Neural progenitor cell (in vitro differentiated cells): ENCODE measurements around the gene ATP11C. TPM values are rescaled to one million over a fixed set of nuclear protein-coding genes. Genes with fewer than 3 reads are reported as not detected.

Experiments
- DNase-seq: peaks from one replicate; pipeline ENCODE4 v3.0.0-alpha.2; 2016; ENCODE audit warnings: low spot score
- H2AFZ ChIP-seq: fragments of 200-600 bp; sonication (generic); replicated peaks from 2 replicates; pipeline ENCODE4 v1.6.1; 2016; ENCODE audit warnings: antibody characterized with exemption
- H3F3A ChIP-seq: fragments of 200-600 bp; sonication (generic); 2 replicates; pipeline ENCODE4 v1.6.1; 2016; ENCODE audit warnings: antibody characterized with exemption, low read depth
- H3K27ac ChIP-seq: fragments of 200-600 bp; sonication (generic); 2 replicates; pipeline ENCODE4 v1.5.1; 2016; ENCODE audit warnings: mild to moderate bottlenecking
- H3K27me3 ChIP-seq: fragments of 200-600 bp; sonication (generic); 2 replicates; pipeline ENCODE4 v1.6.1; 2016; ENCODE audit warnings: mild to moderate bottlenecking, moderate library complexity
- H3K36me3 ChIP-seq: fragments of 200-600 bp; sonication (generic); 2 replicates; pipeline ENCODE4 v1.5.1; 2016
- H3K4me1 ChIP-seq: fragments of 200-600 bp; sonication (generic); 2 replicates; pipeline ENCODE4 v1.6.1; 2016; ENCODE audit warnings: mixed run types
- H3K4me2 ChIP-seq: fragments of 200-600 bp; sonication (generic); 2 replicates; pipeline ENCODE4 v1.6.1; 2016
- H3K4me3 ChIP-seq: fragments of 200-600 bp; sonication (generic); 2 replicates; pipeline ENCODE4 v1.5.1; 2016
- H3K79me2 ChIP-seq: fragments of 200-600 bp; sonication (generic); 2 replicates; pipeline ENCODE4 v1.6.1; 2016; ENCODE audit warnings: low read depth
- H3K9ac ChIP-seq: fragments of 200-600 bp; sonication (generic); 2 replicates; pipeline ENCODE4 v1.6.1; 2016
- H3K9me3 ChIP-seq: fragments of 200-600 bp; sonication (generic); 2 replicates; pipeline ENCODE4 v1.5.1; 2016; ENCODE audit warnings: low read depth
- H4K20me1 ChIP-seq: fragments of 200-600 bp; sonication (generic); 2 replicates; pipeline ENCODE4 v1.6.1; 2016; ENCODE audit warnings: low read depth
- H3K27ac Mint-ChIP-seq: 3 replicates; pipeline ENCODE4 v1.8.0; 2021; ENCODE audit warnings: mixed read lengths
- H3K27me3 Mint-ChIP-seq: 2 replicates; pipeline ENCODE4 v1.8.0; 2022; ENCODE audit warnings: low read depth, mild to moderate bottlenecking, inconsistent platforms, moderate library complexity, mixed read lengths; ENCODE audit not compliant: insufficient read depth
- H3K36me3 Mint-ChIP-seq: 3 replicates; pipeline ENCODE4 v1.8.0; 2021; ENCODE audit warnings: mixed read lengths
- H3K4me1 Mint-ChIP-seq: 3 replicates; pipeline ENCODE4 v1.8.0; 2021; ENCODE audit warnings: mixed read lengths
- H3K4me3 Mint-ChIP-seq: 3 replicates; pipeline ENCODE4 v1.8.0; 2021; ENCODE audit warnings: mild to moderate bottlenecking, moderate library complexity, mixed read lengths
- H3K9me3 Mint-ChIP-seq: 3 replicates; pipeline ENCODE4 v1.8.0; 2020; ENCODE audit warnings: mixed read lengths
- CTCF ChIP-seq: fragments of 200-600 bp; sonication (generic); IDR thresholded peaks from 2 replicates; pipeline ENCODE4 v1.5.1; 2017; ENCODE audit warnings: antibody characterized with exemption, mild to moderate bottlenecking
- EZH2 ChIP-seq: fragments of 200-600 bp; sonication (generic); IDR thresholded peaks from 2 replicates; pipeline ENCODE4 v1.6.1; 2017; ENCODE audit warnings: antibody characterized with exemption, mild to moderate bottlenecking, moderate library complexity
- EZH2phosphoT487 ChIP-seq: fragments of 200-600 bp; sonication (generic); IDR thresholded peaks from 2 replicates; pipeline ENCODE4 v1.6.1; 2017; ENCODE audit warnings: antibody characterized with exemption
- total RNA-seq: library from RNA; depleted of rRNA; stranded (reverse); fragments of >200 nt; gene quantifications from 2 replicates; pipeline ENCODE4 v1.2.3, GENCODE V29; 2015; ENCODE audit warnings: low replicate concordance

The ATP11C gene
- total RNA-seq, 1 donor from 2014 or later = 68.0 TPM

- H2AFZ ChIP-seq = no peak overlapping the region
- Mint-ChIP-seq H3K27ac (peak overlapping the region; percentile 93), H3K4me3 (peak overlapping the region; percentile 91), H3K27me3 (peaks cover 7% of the 10 kb centered on the region), H3K4me1 (peaks cover 36% of the 10 kb centered on the region), H3K9me3 (no peaks in the 10 kb centered on the region), H3K36me3 (no peaks in the 10 kb centered on the region)
- H3K27me3 ChIP-seq = no peaks in the 10 kb centered on the region
- H3K4me2 ChIP-seq = peak overlapping the region; percentile 83
- peaks cover 46% of the 10 kb centered on the region for H3K79me2 ChIP-seq
- H3K9me3 ChIP-seq = no peaks in the 10 kb centered on the region
- peak overlapping the region; percentile 79 for H3K4me3 ChIP-seq
- H3K9ac ChIP-seq = no peak overlapping the region
- H3K36me3 ChIP-seq = no peaks in the 10 kb centered on the region
- peaks cover 8% of the 10 kb centered on the region for H3F3A ChIP-seq
- H4K20me1 ChIP-seq = peaks cover 27% of the 10 kb centered on the region
- DNase-seq = peak; percentile 77
- TF ChIP-seq CTCF (no peak), EZH2 (no peak), EZH2phosphoT487 (no peak)
- peak overlapping the region; percentile 53 for H3K27ac ChIP-seq
- peaks cover 5% of the 10 kb centered on the region for H3K4me1 ChIP-seq
Observed at GRCh38 chrX:139932073-139932900, 566 bp downstream of the ATP11C start.

GRCh38 chrX:139931646-139932072, 1.2 kb downstream of the ATP11C start:
- DNase-seq = no peak
- H3K9me3 Mint-ChIP-seq = no peaks in the 10 kb centered on the region
- no peak overlapping the region for H2AFZ ChIP-seq

GRCh38 chrX:139930916-139931645, 1.8 kb downstream of the ATP11C start:
- Histone ChIP-seq H3K9ac (no peak overlapping the region), H3K27ac (no peak overlapping the region), H3K36me3 (no peaks in the 10 kb centered on the region), H3K4me3 (peak overlapping the region; percentile 79), H3K9me3 (no peaks in the 10 kb centered on the region), H3K4me1 (peaks cover 5% of the 10 kb centered on the region), H3K79me2 (peaks cover 58% of the 10 kb centered on the region), H3K4me2 (peak overlapping the region; percentile 83), H2AFZ (no peak overlapping the region), H3K27me3 (no peaks in the 10 kb centered on the region), H4K20me1 (peaks cover 32% of the 10 kb centered on the region), H3F3A (peaks cover 8% of the 10 kb centered on the region)
- Mint-ChIP-seq H3K9me3 (no peaks in the 10 kb centered on the region), H3K4me3 (peak overlapping the region; percentile 89), H3K27me3 (peaks cover 3% of the 10 kb centered on the region), H3K36me3 (no peaks in the 10 kb centered on the region), H3K27ac (no peak overlapping the region), H3K4me1 (peaks cover 32% of the 10 kb centered on the region)
- peak; percentile 40 for DNase-seq
- TF ChIP-seq EZH2 = no peak
- no peak for TF ChIP-seq CTCF
- no peak for TF ChIP-seq EZH2phosphoT487

More at GRCh38 chrX:139931646-139932072, 1.2 kb downstream of the ATP11C start:
- Histone ChIP-seq H3K4me3 (peak overlapping the region; percentile 79), H3K27ac (no peak overlapping the region), H3K9ac (no peak overlapping the region), H3F3A (peaks cover 8% of the 10 kb centered on the region), H4K20me1 (peaks cover 27% of the 10 kb centered on the region), H3K4me2 (peak overlapping the region; percentile 83), H3K9me3 (no peaks in the 10 kb centered on the region), H3K4me1 (peaks cover 5% of the 10 kb centered on the region), H3K79me2 (peaks cover 52% of the 10 kb centered on the region), H3K27me3 (no peaks in the 10 kb centered on the region), H3K36me3 (no peaks in the 10 kb centered on the region)
- H3K4me1 Mint-ChIP-seq = peaks cover 32% of the 10 kb centered on the region
- peaks cover 3% of the 10 kb centered on the region for H3K27me3 Mint-ChIP-seq
- no peaks in the 10 kb centered on the region for H3K36me3 Mint-ChIP-seq
- H3K27ac Mint-ChIP-seq = no peak overlapping the region
- TF ChIP-seq CTCF (no peak), EZH2 (no peak), EZH2phosphoT487 (no peak)
- peak overlapping the region; percentile 89 for H3K4me3 Mint-ChIP-seq
